Measurements from ENCODE around the gene POLR2A. TPM values are rescaled to one million over a fixed set of nuclear protein-coding genes. Genes with fewer than 3 reads are reported as not detected.

The POLR2A gene
- total and polyA plus RNA-seq, 8 donors, result 8.1 to 750 (median 57.2) TPM

- no peak for TF ChIP-seq POLR2AphosphoS5 (IDR thresholded peaks at IDR 0.05)
- no peak for TF ChIP-seq EP300 (IDR thresholded peaks at IDR 0.05)
- TF ChIP-seq CTCF (IDR thresholded peaks at IDR 0.05), result no peak
- TF ChIP-seq POLR2A (IDR thresholded peaks at IDR 0.05), result no peak
- Histone ChIP-seq H3K4me1 (peaks cover 0 to 10% (median 5%) of the 10 kb centered on the region in 4 donors), H3K4me3 (no peak overlapping the region), H3K36me3 (peaks cover 65 to 76% (median 71%) of the 10 kb centered on the region in 4 donors), H3K9me3 (no peaks in the 10 kb centered on the region), H3K27me3 (no peaks in the 10 kb centered on the region), H3K27ac (peak overlapping the region in 1 of 5 donors; percentile 8)
- no peak for DNase-seq
- WGBS, 5 donors, result 78 to 93% (median 90%) methylated on average over 7 to 10 of the region's 10 CpGs
- intact Hi-C loops (cut with DNase I; ENCODE audit: low total_unique reads), result no loop called here
These were observed 13.1 kb downstream of the POLR2A start for GRCh38 chr17:7497228-7497627.

- Histone ChIP-seq H3K4me3 (no peak overlapping the region), H3K36me3 (peaks cover 69 to 79% (median 75%) of the 10 kb centered on the region in 4 donors), H3K4me1 (peaks cover 0 to 8% (median 3%) of the 10 kb centered on the region in 4 donors), H3K27ac (no peak overlapping the region), H3K27me3 (no peaks in the 10 kb centered on the region), H3K9me3 (no peaks in the 10 kb centered on the region)
- no peak for DNase-seq
- 87 to 94% (median 91%) methylated on average over 14 of the region's 14 CpGs for WGBS, 5 donors
- TF ChIP-seq EP300 (IDR thresholded peaks at IDR 0.05), result no peak
- TF ChIP-seq POLR2AphosphoS5 (IDR thresholded peaks at IDR 0.05), result no peak
- no peak for TF ChIP-seq POLR2A (IDR thresholded peaks at IDR 0.05)
- no peak for TF ChIP-seq CTCF (IDR thresholded peaks at IDR 0.05)
- intact Hi-C loops (cut with DNase I; ENCODE audit: low total_unique reads), result no loop called here
These were observed 13.5 kb downstream of the POLR2A start for GRCh38 chr17:7497636-7498035.

GRCh38 chr17:7499161-7499560, 15.0 kb downstream of the POLR2A start:
- Histone ChIP-seq H3K9me3 (no peaks in the 10 kb centered on the region), H3K27ac (no peak overlapping the region), H3K36me3 (peaks cover 82 to 90% (median 90%) of the 10 kb centered on the region in 4 donors), H3K4me1 (no peaks in the 10 kb centered on the region), H3K27me3 (no peaks in the 10 kb centered on the region), H3K4me3 (no peak overlapping the region)
- intact Hi-C loops (cut with DNase I; ENCODE audit: low total_unique reads), result no loop called here
- DNase-seq, result no peak
- WGBS, 5 donors, result 81 to 89% (median 87%) methylated on average over 10 to 11 of the region's 11 CpGs
- no peak for TF ChIP-seq CTCF (IDR thresholded peaks at IDR 0.05)
- no peak for TF ChIP-seq EP300 (IDR thresholded peaks at IDR 0.05)

- no peaks in the 10 kb centered on the region for H3K4me1 ChIP-seq
- H3K27ac ChIP-seq, result no peak overlapping the region
- H3K36me3 ChIP-seq, result peaks cover 87 to 100% (median 100%) of the 10 kb centered on the region in 4 donors
- TF ChIP-seq POLR2A (IDR thresholded peaks at IDR 0.05), result no peak
- TF ChIP-seq POLR2AphosphoS5 (IDR thresholded peaks at IDR 0.05), result no peak
- TF ChIP-seq CTCF (IDR thresholded peaks at IDR 0.05), result no peak
- no peak for TF ChIP-seq EP300 (IDR thresholded peaks at IDR 0.05)
- WGBS, 5 donors, result 78 to 86% (median 85%) methylated on average over 14 of the region's 14 CpGs
- H3K4me3 ChIP-seq, result no peak overlapping the region
- H3K9me3 ChIP-seq, result no peaks in the 10 kb centered on the region
- H3K27me3 ChIP-seq, result no peaks in the 10 kb centered on the region
- intact Hi-C loops (cut with DNase I; ENCODE audit: low total_unique reads), result no loop called here
- DNase-seq, result no peak
These were observed 17.6 kb downstream of the POLR2A start for GRCh38 chr17:7501729-7502128.

Data from stomach (tissue), 9 donors.